ENCODE results near the gene MTUS2.

MTUS2 gene

GRCh38 chr13:29503041-29503837, 683.1 kb downstream of the MTUS2 start:
- DNase-seq, result no peak
- no peaks in the 10 kb centered on the region for H3K36me3 ChIP-seq
- H3K4me1 ChIP-seq, result peaks cover 26% of the 10 kb centered on the region
- peak overlapping the region; percentile 9 for H3K4me3 ChIP-seq (ENCODE audit: low read depth, low read length)
- no peak for TF ChIP-seq CTCF (IDR thresholded peaks at IDR 0.05; ENCODE audit: low read depth, low read length)
- H3K9me3 ChIP-seq, result no peaks in the 10 kb centered on the region
- H3K27me3 ChIP-seq, result no peaks in the 10 kb centered on the region

- H3K36me3 ChIP-seq, result no peaks in the 10 kb centered on the region
- peaks cover 35% of the 10 kb centered on the region for H3K4me1 ChIP-seq
- TF ChIP-seq CTCF (IDR thresholded peaks at IDR 0.05; ENCODE audit: low read depth, low read length), result no peak
- no peak overlapping the region for H3K4me3 ChIP-seq (ENCODE audit: low read depth, low read length)
- DNase-seq, result no peak
- H3K9me3 ChIP-seq, result no peaks in the 10 kb centered on the region
- no peaks in the 10 kb centered on the region for H3K27me3 ChIP-seq
Measured at GRCh38 chr13:29504691-29505090, 684.6 kb downstream of the MTUS2 start.

DNA sequence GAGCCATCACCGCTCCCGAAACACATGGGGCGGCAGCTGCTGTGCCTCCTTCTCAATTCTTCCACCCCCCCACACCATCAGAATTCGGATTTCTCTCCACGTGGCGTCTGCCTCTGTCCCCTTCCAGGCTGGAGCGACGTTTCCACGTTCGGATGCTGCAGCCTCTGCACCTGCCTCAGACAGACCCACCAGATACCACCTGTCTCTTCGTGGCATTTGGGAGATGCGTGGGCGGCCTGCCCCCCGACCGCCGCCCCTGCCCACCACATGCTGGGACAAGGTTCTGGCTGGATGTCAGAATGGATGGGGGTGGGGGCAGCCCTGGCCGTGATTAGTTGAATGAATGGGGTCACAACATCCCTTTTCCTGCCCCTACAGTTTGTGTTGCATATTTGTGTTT, 685.4 kb downstream of the MTUS2 start:
- Histone ChIP-seq H3K9me3 (no peaks in the 10 kb centered on the region), H3K27me3 (no peaks in the 10 kb centered on the region), H3K4me3 (ENCODE audit: low read depth, low read length) (no peak overlapping the region), H3K36me3 (peaks cover 3% of the 10 kb centered on the region; the same call in 1 of the 2 replicates), H3K4me1 (peaks cover 28% of the 10 kb centered on the region)
- no peak for TF ChIP-seq CTCF (IDR thresholded peaks at IDR 0.05; ENCODE audit: low read depth, low read length)
- no peak for DNase-seq

- no peak for DNase-seq
- Histone ChIP-seq H3K4me3 (ENCODE audit: low read depth, low read length) (no peak overlapping the region), H3K27me3 (no peaks in the 10 kb centered on the region), H3K4me1 (peaks cover 32% of the 10 kb centered on the region), H3K36me3 (peaks cover 7% of the 10 kb centered on the region), H3K9me3 (no peaks in the 10 kb centered on the region)
- no peak for TF ChIP-seq CTCF (IDR thresholded peaks at IDR 0.05; ENCODE audit: low read depth, low read length)
Measured at GRCh38 chr13:29505950-29506349, 685.8 kb downstream of the MTUS2 start.

DNA sequence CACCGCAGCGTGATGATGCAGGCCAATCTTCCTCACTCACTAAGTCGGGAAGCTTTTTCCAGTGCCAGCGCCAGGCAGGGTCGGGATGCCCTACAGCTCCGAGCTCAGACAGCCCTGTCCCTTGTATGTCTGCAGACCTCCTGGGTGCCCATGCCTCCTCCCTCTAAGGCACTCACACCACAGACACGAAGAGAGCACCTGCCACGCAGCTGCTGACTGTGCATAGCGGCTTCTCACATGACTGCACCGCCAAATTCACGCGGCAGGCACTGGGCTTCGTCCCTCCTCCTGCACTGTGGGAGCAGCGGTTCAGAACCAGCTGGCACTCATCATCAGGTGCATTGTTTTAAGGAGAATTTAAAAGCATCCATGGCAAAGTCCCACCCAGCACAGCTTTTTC, 687.2 kb downstream of the MTUS2 start:
- peak overlapping the region; percentile 3; the same call in 1 of the 2 replicates for H3K4me3 ChIP-seq (ENCODE audit: low read depth, low read length)
- peaks cover 14% of the 10 kb centered on the region for H3K36me3 ChIP-seq
- no peaks in the 10 kb centered on the region for H3K27me3 ChIP-seq
- DNase-seq, result peak; percentile 63
- TF ChIP-seq CTCF (IDR thresholded peaks at IDR 0.05; ENCODE audit: low read depth, low read length), result no peak
- H3K9me3 ChIP-seq, result no peaks in the 10 kb centered on the region
- H3K4me1 ChIP-seq, result peaks cover 33% of the 10 kb centered on the region

GRCh38 chr13:29508130-29508875, 688.2 kb downstream of the MTUS2 start:
- peak; percentile 98 for TF ChIP-seq CTCF (IDR thresholded peaks at IDR 0.05; ENCODE audit: low read depth, low read length)
- Histone ChIP-seq H3K36me3 (peaks cover 23% of the 10 kb centered on the region), H3K27me3 (no peaks in the 10 kb centered on the region), H3K9me3 (no peaks in the 10 kb centered on the region), H3K4me3 (ENCODE audit: low read depth, low read length) (no peak overlapping the region), H3K4me1 (peaks cover 33% of the 10 kb centered on the region)
- peak; percentile 91 for DNase-seq

All from BE2C (cell line).